Thyroid gland (tissue), 4 donors: ENCODE measurements around the gene COL26A1. TPM values are rescaled to one million over a fixed set of nuclear protein-coding genes. Genes with fewer than 3 reads are reported as not detected.
"Not testable (repeated sequence)": the region's sequence is repeated elsewhere in the genome, so short reads cannot be mapped to it uniquely, and the experiment has no call there.

ENCODE experiments used
- DNase-seq, 2 donors: peaks; one replicate each; pipeline ENCODE4 v3.0.0-alpha.2; 2019
- H3K27ac ChIP-seq, 3 donors: fragments of 200-600 bp; sonication (generic); 1 replicate in 2 of 3; 2 replicates in 1 of 3; pipeline ENCODE4 v1.5.1; 2016 to 2019; ENCODE audit warnings: mild to moderate bottlenecking in 1 of 3, moderate library complexity in 1 of 3
- H3K27me3 ChIP-seq: fragments of 200-600 bp; sonication (generic); one replicate; pipeline ENCODE4 v1.5.1; 2019
- H3K36me3 ChIP-seq, 2 donors: fragments of 200-600 bp; sonication (generic); one replicate each; pipeline ENCODE4 v1.5.1; 2016 to 2019
- H3K4me1 ChIP-seq, 2 donors: fragments of 200-600 bp; sonication (generic); one replicate each; pipeline ENCODE4 v1.5.1; 2017 to 2019
- H3K4me3 ChIP-seq, 3 donors: fragments of 200-600 bp; sonication (generic); replicated peaks in 1 of 3; 1 replicate in 2 of 3; 2 replicates in 1 of 3; pipeline ENCODE4 v1.5.1; 2016; ENCODE audit warnings: mild to moderate bottlenecking in 1 of 3
- H3K9me3 ChIP-seq: fragments of 200-600 bp; sonication (generic); one replicate; pipeline ENCODE4 v1.5.1; 2017
- CTCF ChIP-seq, 6 experiments: fragments of 200-600 bp in 3 of 6; fragments of 450-650 bp in 3 of 6; sonication (generic) in 3 of 6; IDR thresholded peaks; one replicate each; pipeline ENCODE4 v1.5.1; 2016 to 2019; ENCODE audit warnings: antibody characterized with exemption in 6 of 6, mild to moderate bottlenecking in 2 of 6, inconsistent platforms in 1 of 6, moderate library complexity in 1 of 6
- POLR2A ChIP-seq, 2 donors: fragments of 450-650 bp; IDR thresholded peaks; one replicate each; pipeline ENCODE4 v1.6.1; 2017; ENCODE audit warnings: antibody characterized with exemption in 2 of 2, mild to moderate bottlenecking in 2 of 2, moderate library complexity in 1 of 2
- WGBS, 2 donors: methylation state at CpG; one replicate each; pipeline ENCODE4 v1.1.5; 2017; 5-methylcytosine and 5-hydroxymethylcytosine counted together
- intact Hi-C: fragments of 100-400 bp; cut with DNase I; formaldehyde crosslinking; loops from one replicate; pipeline ENCODE4 v1.15.1; 2023
- total RNA-seq, 4 donors: library from RNA; depleted of rRNA; stranded (reverse); fragments of >200 nt; gene quantifications; one replicate each; pipeline ENCODE4 v1.2.3, GENCODE V29; 2016

COL26A1 gene
- total RNA-seq, 4 donors from 2014 or later: not detected

DNA sequence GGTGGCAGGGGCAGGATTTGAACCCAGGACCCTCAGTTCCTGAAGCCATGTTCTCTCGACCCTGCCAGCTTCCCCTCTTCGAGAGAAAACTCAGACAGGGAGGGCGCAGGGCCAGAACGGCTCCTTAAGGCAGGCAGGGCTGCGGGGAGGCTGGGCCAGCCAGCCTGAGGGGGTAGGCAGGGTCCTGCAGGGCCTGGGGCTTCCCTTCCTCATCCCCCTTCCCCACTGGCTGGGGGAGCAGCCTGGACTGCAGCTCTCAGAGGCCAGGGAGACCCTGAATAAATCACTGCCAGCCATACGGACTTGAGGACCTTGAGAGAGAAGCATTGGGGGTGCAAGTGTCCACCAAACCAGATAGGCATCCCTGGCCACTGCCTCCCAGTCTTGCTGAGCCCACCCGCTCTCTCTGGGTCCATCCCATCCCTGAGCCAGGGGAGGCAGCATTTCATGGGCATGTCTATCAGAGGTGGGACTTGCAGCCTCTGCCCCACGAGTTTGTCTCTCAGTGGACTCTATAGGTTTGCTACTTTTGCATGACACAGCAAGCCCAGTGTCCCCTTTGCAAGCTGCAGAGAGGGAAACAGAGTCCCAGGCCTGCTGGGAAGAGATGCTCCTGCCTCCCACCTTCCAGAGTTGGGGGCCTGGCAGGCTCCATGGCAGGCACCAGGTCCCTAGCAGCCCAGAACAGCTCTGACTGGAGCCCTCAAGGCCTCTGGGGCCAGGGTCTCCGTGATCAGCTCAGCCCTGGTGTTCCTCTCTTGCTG lies 195.5 kb downstream of the COL26A1 start:
- Histone ChIP-seq H3K4me3 (no peak overlapping the region), H3K9me3 (no peaks in the 10 kb centered on the region), H3K27ac (no peak overlapping the region), H3K4me1 (no peaks in the 10 kb centered on the region), H3K36me3 (no peaks in the 10 kb centered on the region), H3K27me3 (no peaks in the 10 kb centered on the region)
- no peak for DNase-seq
- 79 to 88% methylated on average over 5 to 6 of the region's 9 CpGs for WGBS, 2 donors
- intact Hi-C loops: no loop called here
- no peak for TF ChIP-seq CTCF (IDR thresholded peaks at IDR 0.05)
- no peak for TF ChIP-seq POLR2A (IDR thresholded peaks at IDR 0.05)

- no peaks in the 10 kb centered on the region for H3K9me3 ChIP-seq
- no peaks in the 10 kb centered on the region for H3K36me3 ChIP-seq
- TF ChIP-seq CTCF (IDR thresholded peaks at IDR 0.05) (no peak), POLR2A (IDR thresholded peaks at IDR 0.05) (no peak)
- no peak overlapping the region for H3K4me3 ChIP-seq
- intact Hi-C loops: no loop called here
- 67 to 85% methylated on average over 5 to 6 of the region's 9 CpGs for WGBS, 2 donors
- no peak overlapping the region for H3K27ac ChIP-seq
- H3K27me3 ChIP-seq: no peaks in the 10 kb centered on the region
- no peaks in the 10 kb centered on the region for H3K4me1 ChIP-seq
- DNase-seq: no peak
Measured at GRCh38 chr7:101558742-101559325, 196.2 kb downstream of the COL26A1 start.

GRCh38 chr7:101559586-101559985 lies 196.9 kb downstream of the COL26A1 start:
- Histone ChIP-seq H3K9me3 (no peaks in the 10 kb centered on the region), H3K4me1 (no peaks in the 10 kb centered on the region), H3K27ac (no peak overlapping the region), H3K36me3 (no peaks in the 10 kb centered on the region), H3K27me3 (no peaks in the 10 kb centered on the region), H3K4me3 (no peak overlapping the region)
- 89% methylated on average over 1 of the region's 1 CpG; no CpG with 5 or more reads in 1 of the 2 donors for WGBS, 2 donors
- intact Hi-C loops: no loop called here
- no peak for DNase-seq
- TF ChIP-seq POLR2A (IDR thresholded peaks at IDR 0.05): no peak
- no peak for TF ChIP-seq CTCF (IDR thresholded peaks at IDR 0.05)

DNA sequence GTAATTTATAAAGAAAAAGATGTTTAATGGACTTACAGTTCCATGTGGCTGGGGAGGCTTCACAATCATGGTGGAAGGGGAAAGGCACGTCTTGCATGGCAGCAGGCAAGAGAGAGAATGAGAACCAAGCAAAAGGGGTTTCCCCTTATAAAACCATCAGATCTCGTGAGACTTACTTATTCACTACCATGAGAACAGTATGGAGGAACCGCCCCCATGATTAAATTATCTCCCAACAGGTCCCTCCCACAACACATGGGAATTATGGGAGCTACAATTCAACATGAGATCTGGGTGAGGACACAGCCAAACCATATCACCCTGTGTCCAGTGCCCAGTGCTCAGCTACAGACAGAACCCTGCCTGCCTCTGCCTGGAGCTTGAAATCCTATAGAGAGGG lies 197.3 kb downstream of the COL26A1 start:
- H3K4me1 ChIP-seq, H3K27me3 ChIP-seq, H3K27ac ChIP-seq, H3K36me3 ChIP-seq, H3K4me3 ChIP-seq, intact Hi-C loops, H3K9me3 ChIP-seq, DNase-seq: not testable (repeated sequence)
- WGBS, 2 donors: 90% methylated on average over 3 of the region's 3 CpGs

DNA sequence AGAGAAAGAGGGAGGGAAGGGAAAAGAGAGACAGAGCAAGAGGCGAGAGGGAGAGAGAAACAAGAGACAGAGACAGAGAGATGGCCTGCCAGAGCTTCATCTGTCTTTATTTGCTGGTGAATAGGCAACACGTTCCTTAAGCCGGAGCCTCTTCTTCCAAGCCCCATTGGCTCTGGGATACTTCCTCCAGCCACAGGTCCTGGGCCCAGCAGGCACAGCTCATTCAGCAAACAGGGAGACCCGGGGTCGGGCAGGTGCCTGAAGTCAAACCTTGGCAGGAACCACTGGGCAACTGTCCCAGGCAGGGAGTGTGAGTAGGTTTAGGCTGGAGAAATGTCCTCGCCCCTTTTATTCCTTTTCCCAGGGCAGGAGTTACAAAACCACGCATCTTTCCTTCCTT lies 198.2 kb downstream of the COL26A1 start:
- intact Hi-C loops: no loop called here
- H3K9me3 ChIP-seq: no peaks in the 10 kb centered on the region
- TF ChIP-seq POLR2A (IDR thresholded peaks at IDR 0.05) (no peak), CTCF (IDR thresholded peaks at IDR 0.05) (no peak)

DNA sequence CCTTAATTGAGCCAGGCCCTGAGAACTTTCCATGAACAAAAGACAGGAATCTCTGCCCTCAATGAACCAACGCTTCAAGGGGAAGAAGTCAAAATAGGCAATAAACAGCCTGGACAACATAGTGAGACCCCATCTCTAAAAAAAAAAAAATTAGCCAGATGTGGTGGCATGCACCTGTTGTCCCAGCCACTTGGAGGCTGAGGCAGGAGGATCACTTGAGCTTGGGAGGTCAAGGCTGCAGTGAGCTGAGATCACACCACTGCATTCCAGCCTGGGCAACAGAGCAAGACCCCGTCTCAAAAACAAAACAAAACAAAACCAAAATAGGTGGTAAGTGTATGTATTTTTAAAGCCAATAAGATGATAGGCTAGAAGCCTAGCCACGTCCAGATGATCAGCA lies 198.6 kb downstream of the COL26A1 start:
- H3K27ac ChIP-seq, H3K36me3 ChIP-seq, H3K27me3 ChIP-seq, intact Hi-C loops, H3K9me3 ChIP-seq, H3K4me1 ChIP-seq, DNase-seq, H3K4me3 ChIP-seq: not testable (repeated sequence)
- 72 to 79% methylated on average over 3 of the region's 3 CpGs for WGBS, 2 donors

More for the DNA sequence above, 198.2 kb downstream of the COL26A1 start:
- no peaks in the 10 kb centered on the region for H3K4me1 ChIP-seq
- H3K27ac ChIP-seq: no peak overlapping the region
- H3K36me3 ChIP-seq: no peaks in the 10 kb centered on the region
- no peak for DNase-seq
- 66 to 80% methylated on average over 7 of the region's 7 CpGs for WGBS, 2 donors
- H3K27me3 ChIP-seq: no peaks in the 10 kb centered on the region
- H3K4me3 ChIP-seq: no peak overlapping the region
